ENCODE data around the gene CD101.

The CD101 gene

GRCh38 chr1:116984406-116985160 is 17.0 kb upstream of the CD101 start:
- DNase-seq (ENCODE audit: low read depth) = no peak

- peak; percentile 31 for DNase-seq (ENCODE audit: low read depth)
Observed at GRCh38 chr1:116986421-116987255, 14.9 kb upstream of the CD101 start.

GRCh38 chr1:116987256-116987555 is 14.4 kb upstream of the CD101 start:
- DNase-seq (ENCODE audit: low read depth) = peak; percentile 76

- no peak for DNase-seq (ENCODE audit: low read depth)
Observed at GRCh38 chr1:116988248-116988647, 13.3 kb upstream of the CD101 start.

- DNase-seq (ENCODE audit: low read depth) = no peak
Observed at GRCh38 chr1:116988908-116989307, 12.7 kb upstream of the CD101 start.

- no peak for DNase-seq (ENCODE audit: low read depth)
Observed at GRCh38 chr1:116989835-116990234, 11.7 kb upstream of the CD101 start.

GRCh38 chr1:116990612-116991151 is 10.9 kb upstream of the CD101 start:
- no peak for DNase-seq (ENCODE audit: low read depth)

GRCh38 chr1:116991171-116991845 is 10.3 kb upstream of the CD101 start:
- DNase-seq (ENCODE audit: low read depth) = no peak

- no peak for DNase-seq (ENCODE audit: low read depth)
Observed at GRCh38 chr1:116991918-116992317, 9.6 kb upstream of the CD101 start.

- DNase-seq (ENCODE audit: low read depth) = no peak
Observed at GRCh38 chr1:116993286-116993685, 8.3 kb upstream of the CD101 start.

- DNase-seq (ENCODE audit: low read depth) = no peak
Observed at GRCh38 chr1:116994411-116994810, 7.1 kb upstream of the CD101 start.

GRCh38 chr1:116997066-116997465 is 4.5 kb upstream of the CD101 start:
- no peak for DNase-seq (ENCODE audit: low read depth)

GRCh38 chr1:116997636-116998035 is 3.9 kb upstream of the CD101 start:
- no peak for DNase-seq (ENCODE audit: low read depth)

- DNase-seq (ENCODE audit: low read depth) = no peak
Observed at GRCh38 chr1:116999596-116999995, 2.0 kb upstream of the CD101 start.

- no peak for DNase-seq (ENCODE audit: low read depth)
Observed at GRCh38 chr1:117000142-117000541, 1.4 kb upstream of the CD101 start.

- DNase-seq (ENCODE audit: low read depth) = no peak
Observed at GRCh38 chr1:117003223-117003875, 1.8 kb downstream of the CD101 start.

GRCh38 chr1:117007719-117008013 is 6.1 kb downstream of the CD101 start:
- no peak for DNase-seq (ENCODE audit: low read depth)

- DNase-seq (ENCODE audit: low read depth) = no peak
Observed at GRCh38 chr1:117008656-117009055, 7.1 kb downstream of the CD101 start.

- no peak for DNase-seq (ENCODE audit: low read depth)
Observed at GRCh38 chr1:117009132-117009531, 7.6 kb downstream of the CD101 start.

- no peak for DNase-seq (ENCODE audit: low read depth)
Observed at GRCh38 chr1:117010310-117010969, 8.9 kb downstream of the CD101 start.

GRCh38 chr1:117011334-117011733 is 9.8 kb downstream of the CD101 start:
- no peak for DNase-seq (ENCODE audit: low read depth)

- no peak for DNase-seq (ENCODE audit: low read depth)
Observed at GRCh38 chr1:117013309-117013858, 11.8 kb downstream of the CD101 start.

Measured in stimulated activated CD4-positive, alpha-beta T cell treated with anti-CD3 and anti-CD28 coated beads, Interleukin-2, amount 100 ng/mL, for 4 hours (primary cell).